BLaER1 treated with 17β-estradiol and CSF1 and Interleukin-3, amounts not matched to agents 10 nM and 100 nM (cell line): ENCODE measurements around the gene FASN.

Experiments used
- H3K27ac ChIP-seq, 11 experiments: shearing (Covaris generic); formaldehyde crosslinking; 2 replicates each; pipeline ENCODE4 v1.8.1; 2022
- H3K27me3 ChIP-seq, 11 experiments: shearing (Covaris generic); formaldehyde crosslinking; 2 replicates each; pipeline ENCODE4 v1.8.1; 2022
- H3K36me3 ChIP-seq, 11 experiments: shearing (Covaris generic); formaldehyde crosslinking; 2 replicates each; pipeline ENCODE4 v1.8.1; 2022
- H3K4me1 ChIP-seq, 10 experiments: shearing (Covaris generic); formaldehyde crosslinking; 2 replicates each; pipeline ENCODE4 v1.8.1; 2022
- H3K4me2 ChIP-seq, 11 experiments: shearing (Covaris generic); formaldehyde crosslinking; 2 replicates each; pipeline ENCODE4 v1.8.1; 2022
- H3K4me3 ChIP-seq, 10 experiments: shearing (Covaris generic); formaldehyde crosslinking; 2 replicates each; pipeline ENCODE4 v1.8.1; 2022
- H3K9ac ChIP-seq, 11 experiments: shearing (Covaris generic); formaldehyde crosslinking; 2 replicates each; pipeline ENCODE4 v1.8.1; 2022
- H3K9me3 ChIP-seq, 11 experiments: shearing (Covaris generic); formaldehyde crosslinking; replicated peaks in 1 of 11; 2 replicates each; pipeline ENCODE4 v1.8.1; 2022
- H4K20me1 ChIP-seq, 11 experiments: shearing (Covaris generic); formaldehyde crosslinking; 2 replicates each; pipeline ENCODE4 v1.8.1; 2022
- Cebpa-rat ChIP-seq, 11 experiments: shearing (Covaris generic); IDR thresholded peaks; 2 replicates each; pipeline ENCODE4 v1.8.1; 2022

Gene FASN

GRCh38 chr17:82060001-82060380 is 38.0 kb downstream of the FASN start:
- H3K27me3 ChIP-seq, result no peaks in the 10 kb centered on the region
- no peak for TF ChIP-seq Cebpa-rat (IDR thresholded peaks at IDR 0.05)
- no peaks in the 10 kb centered on the region for H3K9me3 ChIP-seq
- peaks cover 0 to 98% (median 95%) of the 10 kb centered on the region in 11 experiments; a peak in 19 of 22 replicates for H4K20me1 ChIP-seq
- peak overlapping the region in 10 of 11 experiments; percentile 5 to 68 (median 50); a peak in 14 of 22 replicates for H3K9ac ChIP-seq
- H3K4me3 ChIP-seq, result no peak overlapping the region
- peak overlapping the region in 10 of 11 experiments; percentile 5 to 84 (median 56); a peak in 16 of 22 replicates for H3K4me2 ChIP-seq
- peaks cover 85 to 96% (median 91%) of the 10 kb centered on the region in 11 experiments for H3K36me3 ChIP-seq
- peak overlapping the region in 3 of 11 experiments; percentile 11 to 35 (median 13); a peak in 3 of 22 replicates for H3K27ac ChIP-seq
- H3K4me1 ChIP-seq, result peaks cover 18 to 60% (median 47%) of the 10 kb centered on the region in 10 experiments

DNA sequence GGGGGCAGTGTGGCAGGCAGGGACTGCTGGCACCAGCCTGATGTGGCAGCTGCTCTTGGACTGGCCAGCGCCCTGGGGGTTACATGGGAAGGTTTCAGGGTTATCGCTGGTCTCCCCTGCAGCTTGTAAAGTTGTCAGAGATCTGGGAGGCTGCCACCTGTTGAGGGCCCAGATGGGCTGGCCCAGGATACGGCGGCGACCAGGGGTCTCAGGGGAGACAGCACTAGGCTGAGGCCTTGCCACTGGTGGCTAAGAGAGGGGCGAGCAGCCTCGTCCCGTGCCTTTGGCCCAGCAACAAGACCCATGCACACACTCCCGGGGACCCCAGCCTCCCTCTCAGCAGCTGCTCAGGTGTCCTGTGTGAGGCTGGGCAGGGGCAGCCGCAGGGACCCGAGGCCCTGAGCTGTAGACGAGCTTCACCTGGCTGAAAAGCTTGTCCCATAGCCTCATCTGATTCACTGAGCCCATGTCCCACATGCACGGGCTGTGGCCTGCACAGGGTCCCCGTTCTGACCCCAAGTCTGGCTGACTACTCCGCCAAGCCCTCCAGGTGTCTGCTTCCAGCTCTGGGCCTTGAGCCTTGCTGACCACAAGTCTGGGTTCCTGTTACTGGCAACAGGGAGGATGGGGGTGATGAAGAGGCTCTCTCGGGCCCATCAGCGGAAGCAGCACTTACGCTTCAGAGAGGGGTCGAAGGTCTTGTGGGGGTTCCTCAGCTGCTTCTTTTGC is 38.6 kb downstream of the FASN start:
- Histone ChIP-seq H3K4me1 (peaks cover 12 to 58% (median 42%) of the 10 kb centered on the region in 10 experiments), H3K27ac (peak overlapping the region in 3 of 11 experiments; percentile 11 to 35 (median 29); a peak in 4 of 22 replicates), H3K9ac (peak overlapping the region in 10 of 11 experiments; percentile 14 to 68 (median 50); a peak in 16 of 22 replicates), H4K20me1 (peaks cover 0 to 98% (median 95%) of the 10 kb centered on the region in 11 experiments; a peak in 19 of 22 replicates), H3K9me3 (no peaks in the 10 kb centered on the region), H3K4me3 (peak overlapping the region in 1 of 10 experiments; percentile 7; a peak in 1 of 20 replicates), H3K36me3 (peaks cover 90 to 98% (median 97%) of the 10 kb centered on the region in 11 experiments), H3K27me3 (no peaks in the 10 kb centered on the region), H3K4me2 (peak overlapping the region in 10 of 11 experiments; percentile 5 to 84 (median 56); a peak in 17 of 22 replicates)
- TF ChIP-seq Cebpa-rat (IDR thresholded peaks at IDR 0.05), result no peak

- Histone ChIP-seq H4K20me1 (peaks cover 0 to 98% (median 95%) of the 10 kb centered on the region in 11 experiments; a peak in 19 of 22 replicates), H3K4me3 (peak overlapping the region in 1 of 10 experiments; percentile 7; a peak in 1 of 20 replicates), H3K36me3 (peaks cover 92 to 98% (median 97%) of the 10 kb centered on the region in 11 experiments), H3K27me3 (no peaks in the 10 kb centered on the region), H3K9me3 (no peaks in the 10 kb centered on the region), H3K27ac (0 out of 22 replicates have a peak overlapping the region, but pooled peaks of 1 of the 11 experiments have one; percentile 8), H3K4me2 (peak overlapping the region in 8 of 11 experiments; percentile 27 to 84 (median 60); a peak in 14 of 22 replicates), H3K4me1 (peaks cover 9 to 55% (median 37%) of the 10 kb centered on the region in 10 experiments), H3K9ac (peak overlapping the region in 7 of 11 experiments; percentile 16 to 68 (median 55); a peak in 11 of 22 replicates)
- TF ChIP-seq Cebpa-rat (IDR thresholded peaks at IDR 0.05), result no peak
These were observed 39.2 kb downstream of the FASN start for GRCh38 chr17:82058855-82059249.

- H3K27ac ChIP-seq, result no peak overlapping the region
- H3K27me3 ChIP-seq, result no peaks in the 10 kb centered on the region
- H3K4me1 ChIP-seq, result peaks cover 9 to 58% (median 38%) of the 10 kb centered on the region in 10 experiments
- H3K9ac ChIP-seq, result peak overlapping the region in 2 of 11 experiments; percentile 55 to 68; a peak in 4 of 22 replicates
- no peaks in the 10 kb centered on the region for H3K9me3 ChIP-seq
- TF ChIP-seq Cebpa-rat (IDR thresholded peaks at IDR 0.05), result no peak
- H3K4me2 ChIP-seq, result peak overlapping the region in 5 of 11 experiments; percentile 54 to 84 (median 73); a peak in 6 of 22 replicates
- peaks cover 90 to 98% (median 97%) of the 10 kb centered on the region in 11 experiments for H3K36me3 ChIP-seq
- peaks cover 0 to 98% (median 95%) of the 10 kb centered on the region in 11 experiments; a peak in 19 of 22 replicates for H4K20me1 ChIP-seq
- no peak overlapping the region for H3K4me3 ChIP-seq
These were observed 39.7 kb downstream of the FASN start for GRCh38 chr17:82058230-82058854.

- Histone ChIP-seq H3K27ac (no peak overlapping the region), H3K4me1 (peaks cover 17 to 68% (median 47%) of the 10 kb centered on the region in 10 experiments), H3K9ac (peak overlapping the region in 4 of 11 experiments; percentile 15 to 41 (median 28); a peak in 5 of 22 replicates), H3K4me2 (peak overlapping the region in 4 of 11 experiments; percentile 7 to 14 (median 9); a peak in 2 of 22 replicates), H3K9me3 (no peaks in the 10 kb centered on the region), H3K27me3 (no peaks in the 10 kb centered on the region), H3K4me3 (no peak overlapping the region), H3K36me3 (peaks cover 76 to 88% (median 86%) of the 10 kb centered on the region in 11 experiments), H4K20me1 (peaks cover 0 to 98% (median 95%) of the 10 kb centered on the region in 11 experiments; a peak in 20 of 22 replicates)
- TF ChIP-seq Cebpa-rat (IDR thresholded peaks at IDR 0.05), result no peak
These were observed 41.1 kb downstream of the FASN start for GRCh38 chr17:82056729-82057621.

GRCh38 chr17:82055965-82056728 is 41.9 kb downstream of the FASN start:
- Histone ChIP-seq H4K20me1 (peaks cover 0 to 93% (median 90%) of the 10 kb centered on the region in 11 experiments; a peak in 20 of 22 replicates), H3K27ac (no peak overlapping the region), H3K27me3 (no peaks in the 10 kb centered on the region), H3K4me1 (peaks cover 17 to 68% (median 47%) of the 10 kb centered on the region in 10 experiments), H3K9ac (no peak overlapping the region), H3K4me3 (no peak overlapping the region), H3K4me2 (no peak overlapping the region), H3K9me3 (no peaks in the 10 kb centered on the region), H3K36me3 (peaks cover 70 to 82% (median 80%) of the 10 kb centered on the region in 11 experiments)
- no peak for TF ChIP-seq Cebpa-rat (IDR thresholded peaks at IDR 0.05)
